GM18909 (cell line): ENCODE data around the gene CNTNAP2.

Experiments
- ATAC-seq: cut with Tn5 transposase; IDR thresholded peaks from one replicate; pipeline ENCODE4 v1.9.1; 2021; ENCODE audit warnings: mild to moderate bottlenecking; ENCODE audit not compliant: unreplicated experiment, poor library complexity

CNTNAP2 gene

GRCh38 chr7:147497246-147497645, 1380.6 kb downstream of the CNTNAP2 start:
- ATAC-seq = no peak

GRCh38 chr7:147498081-147498480, 1381.5 kb downstream of the CNTNAP2 start:
- no peak for ATAC-seq

- ATAC-seq = no peak
Observed at GRCh38 chr7:147509035-147509501, 1392.5 kb downstream of the CNTNAP2 start.

- ATAC-seq = no peak
Observed at GRCh38 chr7:147509541-147510200, 1393.1 kb downstream of the CNTNAP2 start.

GRCh38 chr7:147510201-147510542, 1393.6 kb downstream of the CNTNAP2 start:
- no peak for ATAC-seq

- no peak for ATAC-seq
Observed at GRCh38 chr7:147510923-147511322, 1394.3 kb downstream of the CNTNAP2 start.

- no peak for ATAC-seq
Observed at GRCh38 chr7:147513451-147513850, 1396.8 kb downstream of the CNTNAP2 start.

- ATAC-seq = no peak
Observed at GRCh38 chr7:147516391-147516790, 1399.8 kb downstream of the CNTNAP2 start.

- ATAC-seq = no peak
Observed at GRCh38 chr7:147519062-147519461, 1402.5 kb downstream of the CNTNAP2 start.

- ATAC-seq = no peak
Observed at GRCh38 chr7:147523056-147523455, 1406.5 kb downstream of the CNTNAP2 start.

- ATAC-seq = no peak
Observed at GRCh38 chr7:147524726-147525250, 1408.2 kb downstream of the CNTNAP2 start.

- no peak for ATAC-seq
Observed at GRCh38 chr7:147525325-147525724, 1408.7 kb downstream of the CNTNAP2 start.

GRCh38 chr7:147535701-147536111, 1419.1 kb downstream of the CNTNAP2 start:
- no peak for ATAC-seq

GRCh38 chr7:147539685-147540084, 1423.1 kb downstream of the CNTNAP2 start:
- no peak for ATAC-seq

- ATAC-seq = no peak
Observed at GRCh38 chr7:147540743-147541142, 1424.1 kb downstream of the CNTNAP2 start.

- ATAC-seq = no peak
Observed at GRCh38 chr7:147541261-147541660, 1424.7 kb downstream of the CNTNAP2 start.

GRCh38 chr7:147547252-147547897, 1430.8 kb downstream of the CNTNAP2 start:
- ATAC-seq = no peak

- no peak for ATAC-seq
Observed at GRCh38 chr7:147556317-147556716, 1439.7 kb downstream of the CNTNAP2 start.

GRCh38 chr7:147563669-147564068, 1447.1 kb downstream of the CNTNAP2 start:
- ATAC-seq = no peak

GRCh38 chr7:147564786-147565476, 1448.3 kb downstream of the CNTNAP2 start:
- ATAC-seq = no peak

GRCh38 chr7:147567043-147567442, 1450.4 kb downstream of the CNTNAP2 start:
- no peak for ATAC-seq
